ENCODE results near the gene FARP2.

GRCh38 chr2:241316825-241317224 lies 39.3 kb upstream of the FARP2 start:
- TF ChIP-seq MAX (IDR thresholded peaks at IDR 0.05), result no peak
- TF ChIP-seq ZBTB33 (IDR thresholded peaks at IDR 0.05), result no peak
- TF ChIP-seq, protein P1, sequence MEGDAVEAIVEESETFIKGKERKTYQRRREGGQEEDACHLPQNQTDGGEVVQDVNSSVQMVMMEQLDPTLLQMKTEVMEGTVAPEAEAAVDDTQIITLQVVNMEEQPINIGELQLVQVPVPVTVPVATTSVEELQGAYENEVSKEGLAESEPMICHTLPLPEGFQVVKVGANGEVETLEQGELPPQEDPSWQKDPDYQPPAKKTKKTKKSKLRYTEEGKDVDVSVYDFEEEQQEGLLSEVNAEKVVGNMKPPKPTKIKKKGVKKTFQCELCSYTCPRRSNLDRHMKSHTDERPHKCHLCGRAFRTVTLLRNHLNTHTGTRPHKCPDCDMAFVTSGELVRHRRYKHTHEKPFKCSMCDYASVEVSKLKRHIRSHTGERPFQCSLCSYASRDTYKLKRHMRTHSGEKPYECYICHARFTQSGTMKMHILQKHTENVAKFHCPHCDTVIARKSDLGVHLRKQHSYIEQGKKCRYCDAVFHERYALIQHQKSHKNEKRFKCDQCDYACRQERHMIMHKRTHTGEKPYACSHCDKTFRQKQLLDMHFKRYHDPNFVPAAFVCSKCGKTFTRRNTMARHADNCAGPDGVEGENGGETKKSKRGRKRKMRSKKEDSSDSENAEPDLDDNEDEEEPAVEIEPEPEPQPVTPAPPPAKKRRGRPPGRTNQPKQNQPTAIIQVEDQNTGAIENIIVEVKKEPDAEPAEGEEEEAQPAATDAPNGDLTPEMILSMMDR (IDR thresholded peaks at IDR 0.05; ENCODE audit: low read depth, low read length, missing input control), result no peak
- TF ChIP-seq REST (IDR thresholded peaks at IDR 0.05), result no peak
- peak in 1 of 2 donors; percentile 25 for TF ChIP-seq HNF4A (conservative IDR thresholded peaks at IDR 0.05)
- TF ChIP-seq RAD21 (IDR thresholded peaks at IDR 0.05), result no peak
- TF ChIP-seq EGR1 (IDR thresholded peaks at IDR 0.05; ENCODE audit: low read depth in 2 of 2), result no peak
- no peak for TF ChIP-seq JUND (IDR thresholded peaks at IDR 0.05)
- TF ChIP-seq FOXA1 (IDR thresholded peaks at IDR 0.05), result no peak
- TF ChIP-seq SP1 (IDR thresholded peaks at IDR 0.05), result no peak

Data from liver (tissue), 3 donors.